Measurements from ENCODE around the gene ATP9B.

- TF ChIP-seq CTCF (IDR thresholded peaks at IDR 0.05), result no peak
- no peak for TF ChIP-seq POLR2A (IDR thresholded peaks at IDR 0.05; ENCODE audit: low read depth)
Measured at GRCh38 chr18:79326413-79327198, 257.4 kb downstream of the ATP9B start.
